ENCODE data around the gene KMT2D. TPM values are rescaled to one million over a fixed set of nuclear protein-coding genes. Genes with fewer than 3 reads are reported as not detected.

The KMT2D gene
- total and polyA plus RNA-seq, 2 of the 8 experiments (the other 6 are each of a cell fraction or from before 2014, with no cell fraction given): 9.1 to 86.3 TPM

- Histone ChIP-seq H4K91ac (replicated peaks; ENCODE audit: insufficient read length, low read length) (no peak overlapping the region), H3K4ac (replicated peaks; ENCODE audit: insufficient read length, low read depth, low read length) (no peak overlapping the region), H2AK5ac (ENCODE audit: low read depth, low read length) (no peak overlapping the region), H4K20me1 (replicated peaks in 1 of 2; ENCODE audit: control insufficient read depth in 1 of 2, insufficient read depth in 2 of 2, low read length in 2 of 2) (peaks cover 20 to 36% of the 10 kb centered on the region in 2 experiments), H3K23ac (ENCODE audit: insufficient read length) (no peak overlapping the region), H3K4me3 (ENCODE audit: extremely low read depth in 1 of 4, insufficient read depth in 2 of 4, low read depth in 3 of 4, low read length in 4 of 4) (no peak overlapping the region), H3K36me3 (ENCODE audit: control insufficient read depth in 2 of 4, insufficient read depth in 4 of 4, low read length in 3 of 4) (peaks cover 61 to 93% (median 87%) of the 10 kb centered on the region in 4 experiments), H3K27me3 (replicated peaks in 1 of 4; ENCODE audit: control insufficient read depth in 3 of 4, extremely low read depth in 1 of 4, insufficient read depth in 3 of 4, low read length in 3 of 4) (no peaks in the 10 kb centered on the region), H3K14ac (ENCODE audit: insufficient read length) (no peak overlapping the region), H2BK12ac (ENCODE audit: low read depth, low read length) (no peak overlapping the region), H2BK5ac (ENCODE audit: low read depth, low read length) (no peak overlapping the region), H4K8ac (ENCODE audit: extremely low read depth, insufficient read depth, low read length) (no peak overlapping the region), H3K9ac (replicated peaks in 1 of 4; ENCODE audit: extremely low read depth in 1 of 4, low read depth in 3 of 4, low read length in 3 of 4) (no peak overlapping the region), H4K5ac (ENCODE audit: insufficient read length, low read depth, low read length) (no peak overlapping the region), H3K79me1 (ENCODE audit: low read depth, low read length) (no peaks in the 10 kb centered on the region; the same call in none of the 2 replicates), H2AFZ (ENCODE audit: low read length) (no peak overlapping the region), H3K27ac (ENCODE audit: low read depth, low read length) (no peak overlapping the region), H3K9me3 (ENCODE audit: insufficient read depth in 2 of 2, low read depth in 1 of 2, low read length in 1 of 2) (no peaks in the 10 kb centered on the region), H3K23me2 (ENCODE audit: low read depth, low read length) (no peaks in the 10 kb centered on the region), H3K18ac (ENCODE audit: extremely low read depth, low read length) (no peak overlapping the region), H3K4me1 (replicated peaks in 1 of 4; ENCODE audit: control insufficient read depth in 3 of 4, insufficient read depth in 4 of 4, low read length in 3 of 4) (no peaks in the 10 kb centered on the region), H2BK15ac (ENCODE audit: low read length) (no peak overlapping the region), H3K4me2 (ENCODE audit: insufficient read depth in 1 of 2, low read depth in 2 of 2, low read length in 2 of 2) (no peak overlapping the region), H3K79me2 (ENCODE audit: control insufficient read depth in 1 of 2, insufficient read depth in 2 of 2, low read length in 2 of 2) (no peaks in the 10 kb centered on the region), H3K56ac (replicated peaks; ENCODE audit: insufficient read length, low read depth, low read length) (no peak overlapping the region), H2BK120ac (replicated peaks; ENCODE audit: low read depth, low read length) (no peak overlapping the region), H2BK20ac (ENCODE audit: low read length) (no peak overlapping the region)
- ChIA-PET CTCF (ENCODE audit: partially characterized antibody) (interaction anchor here (1.1 to 9.1 kb wide), 7 partner anchors 7 to 46 kb away, joined by 3 to 126 read pairs (median 5); no protein-coding TSS in a partner anchor), POLR2A (ENCODE audit: partially characterized antibody) (interaction anchor here (21.2 kb wide), 1 partner anchor 12 kb away, joined by 339 read pairs; no protein-coding TSS in a partner anchor)
- FAIRE-seq (no peak), DNase-seq (ENCODE audit: low read depth in 1 of 2, low spot score in 2 of 2) (no peak)
- no peak for TF ChIP-seq CBX5 (IDR thresholded peaks at IDR 0.05; ENCODE audit: low read depth, low read length)
- 97% methylated on average over 16 of the region's 18 CpGs; no CpG with 5 or more reads in 1 of the 2 experiments for WGBS, 2 experiments (ENCODE audit: extremely low coverage in 1 of 2, insufficient coverage in 1 of 2, insufficient read length in 1 of 2, insufficient replicate concordance in 2 of 2, low coverage in 1 of 2, low lambda C conversion rate in 2 of 2, missing lambda C conversion rate in 1 of 2)
Measured at GRCh38 chr12:49041881-49042484, 18.6 kb downstream of the KMT2D start.

All from H1 (cell line).